ENCODE data around the gene AKT3.
A peak's percentile ranks its signal among the peaks of the same experiment; 100 is the strongest.
"Not testable (repeated sequence)": the region's sequence is repeated elsewhere in the genome, so short reads cannot be mapped to it uniquely, and the experiment has no call there.

The AKT3 gene

DNA sequence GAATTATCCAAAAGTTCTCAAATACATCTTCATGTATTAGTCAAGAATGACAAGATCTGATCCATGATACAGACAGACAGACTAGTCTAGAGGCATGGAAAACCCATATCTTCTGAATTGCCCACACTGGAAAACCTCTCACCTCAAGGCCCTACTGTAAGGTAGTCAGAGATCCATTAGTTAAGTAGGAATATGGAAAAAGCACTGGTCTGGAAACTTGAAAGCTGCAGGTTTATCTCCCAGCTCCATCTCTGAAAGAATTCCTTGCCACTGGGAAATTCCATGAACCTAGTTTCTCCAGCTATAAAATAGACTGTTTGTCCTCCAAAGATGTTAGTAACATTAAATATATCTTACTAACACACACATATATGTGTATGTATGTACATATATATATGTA lies 169.2 kb downstream of the AKT3 start:
- Histone ChIP-seq H3K4me3 (ENCODE audit: low read length) (no peak overlapping the region), H3K27me3 (replicated peaks; ENCODE audit: control insufficient read depth, insufficient read depth, low read length) (no peaks in the 10 kb centered on the region), H3K9ac (ENCODE audit: low read length) (no peak overlapping the region), H3K4me1 (ENCODE audit: control insufficient read depth, insufficient read depth, low read length) (peaks cover 5% of the 10 kb centered on the region), H3K9me3 (ENCODE audit: control insufficient read depth, low read length) (no peaks in the 10 kb centered on the region), H3K36me3 (ENCODE audit: control insufficient read depth, insufficient read depth, low read length, severe bottlenecking) (peaks cover 5% of the 10 kb centered on the region)
- DNase-seq (ENCODE audit: low read depth): no peak

DNA sequence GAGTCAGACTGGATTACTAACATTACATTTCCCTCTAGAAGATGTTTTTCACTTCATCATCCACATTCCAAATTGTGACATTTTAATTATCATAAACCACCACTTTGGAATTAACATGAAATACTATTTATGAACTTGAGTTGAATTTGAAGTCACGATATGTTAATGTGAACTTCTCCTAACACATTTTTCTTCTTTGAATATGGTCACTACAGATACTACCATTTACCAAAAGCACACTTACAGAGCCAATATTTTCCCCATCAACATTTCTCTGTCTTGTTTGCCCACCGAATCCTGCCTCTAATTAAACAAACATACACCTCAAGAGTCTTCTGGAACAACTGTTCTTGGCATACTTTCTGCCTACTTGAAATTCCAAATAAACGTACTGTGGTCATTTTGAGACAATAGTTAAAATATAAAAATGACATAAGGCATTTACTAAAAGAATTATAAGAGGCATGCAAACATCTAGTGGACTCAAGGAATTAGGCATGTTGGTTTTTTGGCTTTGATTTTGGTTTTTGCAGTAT lies 177.4 kb downstream of the AKT3 start:
- Histone ChIP-seq H3K36me3 (ENCODE audit: control insufficient read depth, insufficient read depth, low read length, severe bottlenecking) (peaks cover 5% of the 10 kb centered on the region), H3K4me3 (ENCODE audit: low read length) (no peak overlapping the region), H3K27me3 (replicated peaks; ENCODE audit: control insufficient read depth, insufficient read depth, low read length) (no peaks in the 10 kb centered on the region), H3K4me1 (ENCODE audit: control insufficient read depth, insufficient read depth, low read length) (no peaks in the 10 kb centered on the region), H3K9me3 (ENCODE audit: control insufficient read depth, low read length) (no peaks in the 10 kb centered on the region), H3K9ac (ENCODE audit: low read length) (no peak overlapping the region)
- peak; percentile 6 for DNase-seq (ENCODE audit: low read depth)

DNA sequence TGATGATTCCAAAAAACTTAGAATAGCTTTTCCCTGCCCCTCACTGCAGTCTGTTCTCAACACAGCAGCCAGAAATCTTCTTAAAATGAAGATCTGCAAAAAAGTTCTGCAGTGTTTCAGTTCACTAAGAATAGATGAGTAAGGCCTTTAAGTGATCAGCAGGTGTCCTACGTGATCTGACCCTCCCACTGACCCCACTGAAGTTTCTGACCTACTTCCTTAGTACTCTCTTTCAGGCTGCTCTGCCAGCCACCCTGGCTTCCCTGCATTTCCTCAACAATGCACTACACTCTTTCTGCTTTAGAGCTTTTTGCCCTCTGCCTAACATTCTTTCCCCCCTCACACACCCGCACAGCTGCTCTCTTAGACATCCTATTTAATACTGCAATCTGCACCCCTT lies 182.5 kb downstream of the AKT3 start:
- DNase-seq (ENCODE audit: low read depth): no peak
- peaks cover 4% of the 10 kb centered on the region for H3K36me3 ChIP-seq (ENCODE audit: control insufficient read depth, insufficient read depth, low read length, severe bottlenecking)
- no peaks in the 10 kb centered on the region for H3K9me3 ChIP-seq (ENCODE audit: control insufficient read depth, low read length)
- no peaks in the 10 kb centered on the region for H3K27me3 ChIP-seq (replicated peaks; ENCODE audit: control insufficient read depth, insufficient read depth, low read length)
- H3K4me1 ChIP-seq (ENCODE audit: control insufficient read depth, insufficient read depth, low read length): no peaks in the 10 kb centered on the region
- no peak overlapping the region for H3K4me3 ChIP-seq (ENCODE audit: low read length)
- no peak overlapping the region for H3K9ac ChIP-seq (ENCODE audit: low read length)

DNA sequence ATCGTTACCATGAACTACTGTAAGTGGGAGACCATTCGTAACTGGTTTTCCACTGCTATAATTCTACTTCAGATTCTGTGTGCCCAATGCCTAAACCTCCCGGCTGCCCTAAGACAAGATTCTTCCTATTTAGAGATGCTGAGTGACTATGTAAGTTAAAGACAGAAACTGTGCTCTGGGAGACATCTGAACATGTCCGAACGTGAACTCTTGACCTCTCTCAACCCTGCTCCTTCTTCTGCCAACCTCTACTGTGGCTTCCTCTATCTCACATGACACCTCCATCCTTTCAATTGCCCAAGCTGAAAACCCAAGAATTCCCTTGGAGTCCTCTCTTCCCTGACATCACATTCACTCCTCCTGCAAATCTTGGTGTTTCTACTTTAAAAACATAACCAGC lies 182.9 kb downstream of the AKT3 start:
- no peak for DNase-seq (ENCODE audit: low read depth)
- H3K36me3 ChIP-seq (ENCODE audit: control insufficient read depth, insufficient read depth, low read length, severe bottlenecking): peaks cover 4% of the 10 kb centered on the region
- no peaks in the 10 kb centered on the region for H3K27me3 ChIP-seq (replicated peaks; ENCODE audit: control insufficient read depth, insufficient read depth, low read length)
- H3K4me3 ChIP-seq (ENCODE audit: low read length): no peak overlapping the region
- no peaks in the 10 kb centered on the region for H3K9me3 ChIP-seq (ENCODE audit: control insufficient read depth, low read length)
- H3K4me1 ChIP-seq (ENCODE audit: control insufficient read depth, insufficient read depth, low read length): no peaks in the 10 kb centered on the region
- no peak overlapping the region for H3K9ac ChIP-seq (ENCODE audit: low read length)

DNA sequence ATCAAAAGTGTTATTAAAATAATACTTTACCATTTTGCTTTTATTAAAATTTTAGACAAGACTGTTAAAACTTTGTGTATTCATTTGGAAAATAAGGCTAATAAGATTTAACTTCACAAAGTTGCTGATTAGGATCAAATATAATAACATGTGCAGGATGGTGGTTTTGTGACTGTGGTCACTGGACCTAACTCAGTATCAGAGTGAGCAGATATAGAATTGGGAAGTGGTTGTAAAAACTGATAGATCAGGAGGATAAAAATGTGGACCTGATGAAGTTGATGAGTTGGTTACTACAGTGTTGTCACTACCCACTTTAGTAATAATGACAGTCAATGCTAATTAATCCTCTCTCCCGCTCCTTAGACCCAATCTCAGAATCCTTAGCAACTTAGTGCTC lies 186.4 kb downstream of the AKT3 start:
- no peak overlapping the region for H3K9ac ChIP-seq (ENCODE audit: low read length)
- no peaks in the 10 kb centered on the region for H3K27me3 ChIP-seq (replicated peaks; ENCODE audit: control insufficient read depth, insufficient read depth, low read length)
- DNase-seq (ENCODE audit: low read depth): no peak
- no peaks in the 10 kb centered on the region for H3K4me1 ChIP-seq (ENCODE audit: control insufficient read depth, insufficient read depth, low read length)
- H3K4me3 ChIP-seq (ENCODE audit: low read length): no peak overlapping the region
- H3K36me3 ChIP-seq (ENCODE audit: control insufficient read depth, insufficient read depth, low read length, severe bottlenecking): peaks cover 4% of the 10 kb centered on the region
- no peaks in the 10 kb centered on the region for H3K9me3 ChIP-seq (ENCODE audit: control insufficient read depth, low read length)

DNA sequence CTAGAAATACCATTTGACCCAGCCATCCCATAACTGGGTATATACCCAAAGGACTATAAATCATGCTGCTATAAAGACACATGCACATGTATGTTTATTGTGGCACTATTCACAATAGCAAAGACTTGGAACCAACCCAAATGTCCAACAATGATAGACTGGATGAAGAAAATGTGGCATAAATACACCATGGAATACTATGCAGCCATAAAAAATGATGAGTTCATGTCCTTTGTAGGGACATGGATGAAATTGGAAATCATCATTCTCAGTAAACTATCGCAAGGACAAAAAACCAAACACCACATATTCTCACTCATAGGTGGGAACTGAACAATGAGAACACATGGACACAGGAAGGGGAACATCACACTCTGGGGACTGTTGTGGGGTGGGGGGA lies 187.9 kb downstream of the AKT3 start:
- not testable (repeated sequence) for H3K9ac ChIP-seq (ENCODE audit: low read length); DNase-seq (ENCODE audit: low read depth); H3K4me3 ChIP-seq (ENCODE audit: low read length); H3K27me3 ChIP-seq (replicated peaks; ENCODE audit: control insufficient read depth, insufficient read depth, low read length); H3K36me3 ChIP-seq (ENCODE audit: control insufficient read depth, insufficient read depth, low read length, severe bottlenecking); H3K9me3 ChIP-seq (ENCODE audit: control insufficient read depth, low read length); H3K4me1 ChIP-seq (ENCODE audit: control insufficient read depth, insufficient read depth, low read length)

DNA sequence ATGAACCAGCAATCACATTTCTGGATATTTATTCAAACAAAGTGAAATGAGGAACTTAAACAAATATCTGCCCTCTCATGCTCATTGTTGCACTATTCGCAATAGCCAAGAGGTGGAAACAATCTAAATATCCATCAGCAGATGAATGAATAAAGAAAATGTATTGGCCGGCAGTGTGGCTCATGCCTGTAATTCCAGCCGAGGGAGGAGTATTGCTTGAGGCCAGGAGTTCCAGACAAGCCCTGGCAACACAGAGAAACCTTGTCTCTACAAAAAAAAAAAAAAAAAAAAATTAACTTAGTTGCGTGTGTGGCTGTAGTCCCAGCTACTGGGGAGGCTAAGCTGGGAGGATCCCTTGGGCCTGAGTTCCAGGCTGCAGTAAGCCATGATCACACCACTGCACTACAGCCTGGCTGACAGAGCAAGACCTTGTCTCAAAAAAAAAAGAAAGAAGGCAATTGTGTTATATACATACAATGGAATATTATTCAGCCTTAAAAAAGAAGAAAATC lies 191.4 kb downstream of the AKT3 start:
- Histone ChIP-seq H3K4me1 (ENCODE audit: control insufficient read depth, insufficient read depth, low read length) (no peaks in the 10 kb centered on the region), H3K27me3 (replicated peaks; ENCODE audit: control insufficient read depth, insufficient read depth, low read length) (no peaks in the 10 kb centered on the region), H3K4me3 (ENCODE audit: low read length) (no peak overlapping the region), H3K9me3 (ENCODE audit: control insufficient read depth, low read length) (no peaks in the 10 kb centered on the region), H3K9ac (ENCODE audit: low read length) (no peak overlapping the region), H3K36me3 (ENCODE audit: control insufficient read depth, insufficient read depth, low read length, severe bottlenecking) (peaks cover 2% of the 10 kb centered on the region)
- DNase-seq (ENCODE audit: low read depth): peak; percentile 34

DNA sequence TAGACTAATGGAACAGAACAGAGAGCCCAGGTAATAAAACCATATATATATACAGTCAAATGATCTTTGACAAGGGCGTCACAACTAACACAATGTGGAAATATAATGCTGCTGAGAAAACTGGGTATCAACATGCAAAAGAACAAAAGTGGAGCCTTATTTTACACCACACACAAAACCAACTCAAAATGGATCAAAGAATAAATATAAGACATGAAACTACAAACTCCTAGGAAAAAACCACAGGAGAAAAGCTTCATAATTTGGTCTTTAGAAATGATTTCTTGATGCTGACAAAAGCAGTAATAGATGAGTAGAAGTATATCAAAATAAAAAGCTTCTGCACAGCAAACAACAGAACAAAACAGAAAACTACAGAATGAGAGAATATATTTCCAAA lies 192.2 kb downstream of the AKT3 start:
- H3K4me3 ChIP-seq (ENCODE audit: low read length): no peak overlapping the region
- no peaks in the 10 kb centered on the region for H3K27me3 ChIP-seq (replicated peaks; ENCODE audit: control insufficient read depth, insufficient read depth, low read length)
- no peaks in the 10 kb centered on the region for H3K36me3 ChIP-seq (ENCODE audit: control insufficient read depth, insufficient read depth, low read length, severe bottlenecking)
- no peaks in the 10 kb centered on the region for H3K9me3 ChIP-seq (ENCODE audit: control insufficient read depth, low read length)
- DNase-seq (ENCODE audit: low read depth): no peak
- H3K9ac ChIP-seq (ENCODE audit: low read length): no peak overlapping the region
- no peaks in the 10 kb centered on the region for H3K4me1 ChIP-seq (ENCODE audit: control insufficient read depth, insufficient read depth, low read length)

DNA sequence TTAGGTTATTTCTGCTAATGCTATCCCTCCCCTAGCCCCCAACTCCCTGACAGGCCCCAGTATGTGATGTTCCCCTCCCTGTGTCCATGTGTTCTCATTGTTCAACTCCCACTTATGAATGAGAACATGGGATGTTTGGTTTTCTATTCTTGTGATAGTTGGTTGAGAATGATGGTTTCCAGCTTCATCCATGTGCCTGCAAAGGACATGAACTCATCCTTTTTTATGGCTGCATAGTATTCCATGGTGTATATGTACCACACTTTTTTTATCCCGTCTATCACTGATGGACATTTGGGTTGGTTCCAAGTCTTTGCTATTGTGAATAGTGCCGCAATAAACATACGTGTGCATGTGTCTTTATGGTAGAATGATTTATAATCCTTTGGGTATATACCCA lies 200.5 kb downstream of the AKT3 start:
- not testable (repeated sequence) for H3K4me3 ChIP-seq (ENCODE audit: low read length); H3K27me3 ChIP-seq (replicated peaks; ENCODE audit: control insufficient read depth, insufficient read depth, low read length); H3K4me1 ChIP-seq (ENCODE audit: control insufficient read depth, insufficient read depth, low read length); H3K9me3 ChIP-seq (ENCODE audit: control insufficient read depth, low read length); DNase-seq (ENCODE audit: low read depth); H3K9ac ChIP-seq (ENCODE audit: low read length)
- peaks cover 17% of the 10 kb centered on the region for H3K36me3 ChIP-seq (ENCODE audit: control insufficient read depth, insufficient read depth, low read length, severe bottlenecking)

DNA sequence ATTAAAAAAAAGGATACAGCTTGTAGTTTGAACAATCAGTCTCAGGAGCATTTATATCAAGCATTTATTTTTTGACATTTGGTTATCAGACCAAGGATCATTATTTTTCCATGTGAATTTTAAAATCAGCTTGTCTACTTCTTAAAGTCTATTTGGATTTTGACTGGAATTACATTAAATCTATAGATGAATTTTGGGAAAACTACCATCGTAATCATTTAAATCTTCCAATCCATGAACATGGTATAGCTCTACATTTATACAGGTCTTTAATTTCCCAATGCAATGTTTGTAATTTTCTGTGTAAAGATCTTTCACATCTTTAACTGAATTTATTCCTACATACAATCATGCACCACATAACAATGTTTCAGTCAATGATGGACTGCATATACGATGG lies 203.2 kb downstream of the AKT3 start:
- Histone ChIP-seq H3K4me1 (ENCODE audit: control insufficient read depth, insufficient read depth, low read length) (no peaks in the 10 kb centered on the region), H3K4me3 (ENCODE audit: low read length) (no peak overlapping the region), H3K9me3 (ENCODE audit: control insufficient read depth, low read length) (peaks cover 3% of the 10 kb centered on the region), H3K9ac (ENCODE audit: low read length) (no peak overlapping the region), H3K36me3 (ENCODE audit: control insufficient read depth, insufficient read depth, low read length, severe bottlenecking) (peaks cover 19% of the 10 kb centered on the region), H3K27me3 (replicated peaks; ENCODE audit: control insufficient read depth, insufficient read depth, low read length) (no peaks in the 10 kb centered on the region)
- no peak for DNase-seq (ENCODE audit: low read depth)

DNA sequence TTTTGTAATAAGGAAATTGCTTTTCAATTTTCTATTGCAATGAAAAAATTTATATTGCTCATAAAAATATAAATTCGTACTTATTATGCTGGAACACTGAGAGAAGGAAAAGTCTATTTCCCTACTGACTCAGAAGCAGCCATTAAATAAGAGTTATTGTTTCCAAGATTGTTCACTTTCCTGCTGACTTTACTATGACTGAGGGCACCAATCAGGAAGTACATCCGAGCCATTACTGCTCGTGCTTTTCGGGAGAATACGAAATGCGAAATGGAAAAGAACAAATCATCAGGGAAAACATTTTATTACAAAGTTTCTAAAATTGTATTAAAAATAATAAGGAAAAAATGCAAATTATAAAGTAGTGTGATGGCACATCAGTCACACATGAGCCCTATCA lies 204.8 kb downstream of the AKT3 start:
- Histone ChIP-seq H3K4me1 (ENCODE audit: control insufficient read depth, insufficient read depth, low read length) (no peaks in the 10 kb centered on the region), H3K36me3 (ENCODE audit: control insufficient read depth, insufficient read depth, low read length, severe bottlenecking) (peaks cover 19% of the 10 kb centered on the region), H3K9ac (ENCODE audit: low read length) (no peak overlapping the region), H3K9me3 (ENCODE audit: control insufficient read depth, low read length) (peaks cover 3% of the 10 kb centered on the region), H3K4me3 (ENCODE audit: low read length) (no peak overlapping the region), H3K27me3 (replicated peaks; ENCODE audit: control insufficient read depth, insufficient read depth, low read length) (no peaks in the 10 kb centered on the region)
- no peak for DNase-seq (ENCODE audit: low read depth)

DNA sequence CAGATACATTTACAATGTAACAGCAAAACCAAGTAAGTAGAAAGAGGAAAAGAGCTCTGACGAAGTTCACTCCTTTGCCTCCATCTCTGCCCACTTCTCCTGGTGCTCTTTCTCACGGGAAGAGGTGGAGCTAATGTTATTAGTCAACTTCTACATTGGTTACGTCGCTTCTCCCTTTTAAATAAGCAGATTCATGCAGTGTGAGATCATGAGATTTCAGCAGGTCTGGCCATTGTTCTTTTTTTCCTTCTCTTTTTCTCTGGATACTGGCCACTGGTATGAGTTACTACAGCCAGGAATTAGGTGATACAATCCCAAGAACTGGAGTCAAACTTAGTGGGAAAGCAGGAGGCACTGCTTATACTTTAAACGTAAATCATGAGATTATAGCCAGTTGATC lies 207.1 kb downstream of the AKT3 start:
- Histone ChIP-seq H3K27me3 (replicated peaks; ENCODE audit: control insufficient read depth, insufficient read depth, low read length) (no peaks in the 10 kb centered on the region), H3K9me3 (ENCODE audit: control insufficient read depth, low read length) (peaks cover 9% of the 10 kb centered on the region), H3K4me1 (ENCODE audit: control insufficient read depth, insufficient read depth, low read length) (no peaks in the 10 kb centered on the region), H3K9ac (ENCODE audit: low read length) (no peak overlapping the region), H3K4me3 (ENCODE audit: low read length) (no peak overlapping the region), H3K36me3 (ENCODE audit: control insufficient read depth, insufficient read depth, low read length, severe bottlenecking) (peaks cover 19% of the 10 kb centered on the region)
- no peak for DNase-seq (ENCODE audit: low read depth)
